ENCODE results near the gene MAFF. TPM values are rescaled to one million over a fixed set of nuclear protein-coding genes. Genes with fewer than 3 reads are reported as not detected.

MAFF gene
- total RNA-seq, 1 experiment from 2014 or later, result 26.0 TPM

- TF ChIP-seq ZBTB33 (IDR thresholded peaks at IDR 0.05; ENCODE audit: extremely low read depth, insufficient replicate concordance, low read length), result no peak
- no peak for TF ChIP-seq CTCF (IDR thresholded peaks at IDR 0.05 in 2 of 3, conservative IDR thresholded peaks at IDR 0.05 in 1 of 3; ENCODE audit: borderline replicate concordance in 1 of 3, insufficient read depth in 1 of 3, low read depth in 2 of 3, low read length in 2 of 3)
- TF ChIP-seq ZFX (IDR thresholded peaks at IDR 0.05), result no peak
These were observed 25.5 kb upstream of the MAFF start (continued) for GRCh38 chr22:38176170-38176741.

- peak overlapping the region in 1 of 2 experiments; percentile 45; a peak in 1 of 4 replicates for H3K4me3 ChIP-seq (replicated peaks in 1 of 2; ENCODE audit: low read depth in 1 of 2, low read length in 2 of 2)
- no peak for DNase-seq (ENCODE audit: low read depth, low spot score)
- CTCF ChIA-PET, result interaction anchor here (1.2 kb wide), 1 partner anchor 77 kb away, joined by 4 read pairs; no protein-coding TSS in a partner anchor
- H3K4me2 ChIP-seq (ENCODE audit: low read length), result peak overlapping the region; percentile 96
- peak overlapping the region; percentile 55 for H3K9ac ChIP-seq (ENCODE audit: low read length)
- H3K27ac ChIP-seq (ENCODE audit: low read depth, low read length), result peak overlapping the region; percentile 97
- peaks cover 6% of the 10 kb centered on the region for H3K79me2 ChIP-seq (ENCODE audit: insufficient read depth, low read length)
- H3K9me3 ChIP-seq (ENCODE audit: control insufficient read depth in 1 of 2, insufficient read depth in 1 of 2, low read depth in 1 of 2, low read length in 2 of 2), result no peaks in the 10 kb centered on the region
- H3K27me3 ChIP-seq (ENCODE audit: insufficient read depth, low read length), result no peaks in the 10 kb centered on the region
- H4K20me1 ChIP-seq (ENCODE audit: insufficient read depth), result no peaks in the 10 kb centered on the region
- intact Hi-C loops (cut with micrococcal nuclease), result no loop called here
- no peaks in the 10 kb centered on the region for H3K9me2 ChIP-seq (ENCODE audit: insufficient read depth)
- H2AFZ ChIP-seq (ENCODE audit: low read depth, low read length, poor library complexity, severe bottlenecking), result no peak overlapping the region
- ATAC-seq, result no peak
- no peaks in the 10 kb centered on the region for H3K36me3 ChIP-seq (ENCODE audit: control insufficient read depth in 1 of 2, insufficient read depth in 2 of 2, low read length in 2 of 2)
- H3K4me1 ChIP-seq (ENCODE audit: control insufficient read depth in 1 of 2, insufficient read depth in 2 of 2, low read length in 2 of 2), result peaks cover 49 to 62% of the 10 kb centered on the region in 2 experiments
- RAD21 ChIA-PET (ENCODE audit: low non-redundant PET in 1 of 2, low total read pairs in 2 of 2, uncharacterized antibody in 2 of 2, unreplicated experiment in 2 of 2), result no interaction called here
- POLR2A ChIA-PET, result interaction anchor here (0.6 to 1.3 kb wide), 3 partner anchors 40 to 369 kb away, joined by 3 to 4 read pairs (median 3); partner anchors contain the start of gene GCAT
- no TSS peak for BruUV-seq (replicated peaks)
- TF ChIP-seq SRF (IDR thresholded peaks at IDR 0.05; ENCODE audit: low read depth), result no peak
- TF ChIP-seq POLR2A (IDR thresholded peaks at IDR 0.05; ENCODE audit: borderline replicate concordance, extremely low read depth, insufficient read depth, insufficient read length), result no peak
- TF ChIP-seq FOSL1 (IDR thresholded peaks at IDR 0.05; ENCODE audit: low read depth), result no peak
- no peak for TF ChIP-seq SP1 (IDR thresholded peaks at IDR 0.05; ENCODE audit: low read depth)
- TF ChIP-seq REST (IDR thresholded peaks at IDR 0.05; ENCODE audit: low read depth), result no peak
- no peak for TF ChIP-seq ZFX (IDR thresholded peaks at IDR 0.05)
- no peak for TF ChIP-seq TCF7L2 (IDR thresholded peaks at IDR 0.05; ENCODE audit: borderline replicate concordance, extremely low read depth, insufficient read depth, insufficient read length)
- TF ChIP-seq ZBTB33 (IDR thresholded peaks at IDR 0.05; ENCODE audit: extremely low read depth, insufficient replicate concordance, low read length), result no peak
- TF ChIP-seq MAX (IDR thresholded peaks at IDR 0.05), result no peak
- no peak for TF ChIP-seq ATF3 (IDR thresholded peaks at IDR 0.05)
- no peak for TF ChIP-seq EGR1 (IDR thresholded peaks at IDR 0.05; ENCODE audit: low read depth)
- TF ChIP-seq SIN3A (IDR thresholded peaks at IDR 0.05; ENCODE audit: low read depth), result no peak
- TF ChIP-seq JUND (IDR thresholded peaks at IDR 0.05), result no peak
These were observed 24.8 kb upstream of the MAFF start for GRCh38 chr22:38177044-38177443.
